ENCODE results near the gene CPA5. TPM values are rescaled to one million over a fixed set of nuclear protein-coding genes. Genes with fewer than 3 reads are reported as not detected.

Gene CPA5
- total RNA-seq, 1 donor from 2014 or later, result not detected

GRCh38 chr7:130332259-130333053 lies 12.2 kb upstream of the CPA5 start:
- no peak for DNase-seq (ENCODE audit: low spot score in 2 of 2)
- no peak for FAIRE-seq

GRCh38 chr7:130333832-130334231 lies 10.8 kb upstream of the CPA5 start:
- FAIRE-seq, result no peak
- no peak for DNase-seq (ENCODE audit: low spot score in 2 of 2)

- no peak for DNase-seq (ENCODE audit: low spot score in 2 of 2)
- no peak for FAIRE-seq
These were observed 10.3 kb upstream of the CPA5 start for GRCh38 chr7:130334274-130334673.

- no peak for DNase-seq (ENCODE audit: low spot score in 2 of 2)
These were observed 7.1 kb upstream of the CPA5 start for GRCh38 chr7:130337410-130337971.

GRCh38 chr7:130338233-130338632 lies 6.4 kb upstream of the CPA5 start:
- FAIRE-seq (no peak), DNase-seq (ENCODE audit: low spot score in 2 of 2) (no peak)

More at GRCh38 chr7:130337410-130337971, 7.1 kb upstream of the CPA5 start:
- FAIRE-seq, result no peak

GRCh38 chr7:130341882-130342281 lies 2.7 kb upstream of the CPA5 start:
- FAIRE-seq, result no peak

GRCh38 chr7:130342701-130343380 lies 1.8 kb upstream of the CPA5 start:
- FAIRE-seq (no peak), DNase-seq (ENCODE audit: low spot score in 2 of 2) (no peak)

More at GRCh38 chr7:130341882-130342281, 2.7 kb upstream of the CPA5 start:
- no peak for DNase-seq (ENCODE audit: low spot score in 2 of 2)

DNA sequence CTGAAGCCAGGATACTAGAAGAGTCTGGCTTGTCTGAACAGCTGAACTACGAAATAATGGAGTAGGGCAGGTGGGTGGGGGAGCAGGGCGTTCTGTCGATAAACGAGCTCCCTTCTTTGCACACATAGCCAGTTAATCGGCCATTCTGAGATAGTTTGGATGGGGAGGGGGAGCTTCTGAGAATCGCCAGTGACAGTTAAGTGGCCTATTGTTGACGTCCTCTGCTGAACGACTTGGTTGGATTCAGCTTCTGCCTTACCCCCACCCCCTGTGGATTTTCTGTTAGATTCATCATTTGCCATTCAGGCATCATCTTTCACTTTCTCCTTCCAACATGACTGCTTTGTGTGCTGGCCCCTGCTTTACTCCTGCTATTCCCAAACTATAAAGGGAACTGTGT lies 520 bp downstream of the CPA5 start:
- DNase-seq (ENCODE audit: low spot score in 2 of 2) (no peak), FAIRE-seq (no peak)

GRCh38 chr7:130345725-130346124 lies 1.1 kb downstream of the CPA5 start:
- FAIRE-seq (no peak), DNase-seq (ENCODE audit: low spot score in 2 of 2) (no peak)

- no peak for DNase-seq (ENCODE audit: low spot score in 2 of 2)
- FAIRE-seq, result no peak
These were observed 1.7 kb downstream of the CPA5 start for GRCh38 chr7:130346177-130346905.

GRCh38 chr7:130346941-130347340 lies 2.3 kb downstream of the CPA5 start:
- no peak for FAIRE-seq
- DNase-seq (ENCODE audit: low spot score in 2 of 2), result no peak

- DNase-seq (ENCODE audit: low spot score in 2 of 2) (no peak), FAIRE-seq (no peak)
These were observed 5.5 kb downstream of the CPA5 start for GRCh38 chr7:130349911-130350782.

DNA sequence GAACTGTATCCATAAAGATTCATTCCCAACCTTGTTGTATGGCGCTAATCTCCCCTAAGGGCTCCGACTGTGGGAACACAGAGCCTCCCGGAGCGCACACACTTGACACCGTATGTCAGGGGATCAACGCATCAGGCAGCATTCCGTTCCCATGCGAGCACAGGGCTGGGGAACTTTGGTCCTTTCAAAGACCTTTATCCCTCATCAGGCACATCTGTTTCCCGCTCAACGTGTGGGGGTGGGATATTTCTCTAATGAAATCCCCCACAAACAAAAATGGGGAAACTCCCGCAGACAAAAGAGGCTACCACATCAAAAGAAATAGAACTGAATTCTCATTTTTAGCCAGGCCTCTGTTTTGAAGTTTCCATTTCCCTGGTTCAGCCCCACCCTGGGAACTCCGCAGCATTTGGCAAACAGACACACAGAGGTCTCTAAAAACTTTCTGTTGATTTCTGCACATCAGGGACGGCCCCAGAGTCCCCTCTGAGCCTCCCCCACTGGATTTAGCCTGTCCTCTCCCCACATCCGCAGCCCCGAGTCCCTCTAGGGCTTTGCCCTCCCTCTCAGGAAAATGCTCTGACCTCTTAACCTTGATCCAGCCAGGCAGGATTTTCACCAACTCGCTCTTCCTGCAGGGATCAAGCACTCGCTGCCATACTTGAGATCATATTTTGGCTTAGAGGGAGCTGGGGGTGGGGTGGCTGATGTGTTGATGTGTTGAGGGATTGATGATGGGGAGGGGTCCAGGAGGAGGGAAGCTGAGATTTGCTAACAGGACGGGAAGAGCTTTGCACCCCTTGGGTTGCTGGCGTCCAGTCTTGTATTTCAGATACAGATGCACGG lies 6.6 kb downstream of the CPA5 start:
- FAIRE-seq, result no peak

GRCh38 chr7:130351791-130352090 lies 7.1 kb downstream of the CPA5 start:
- DNase-seq (ENCODE audit: low spot score in 2 of 2) (no peak), FAIRE-seq (no peak)

More for the DNA sequence above, 6.6 kb downstream of the CPA5 start:
- DNase-seq (ENCODE audit: low spot score in 2 of 2), result no peak

DNA sequence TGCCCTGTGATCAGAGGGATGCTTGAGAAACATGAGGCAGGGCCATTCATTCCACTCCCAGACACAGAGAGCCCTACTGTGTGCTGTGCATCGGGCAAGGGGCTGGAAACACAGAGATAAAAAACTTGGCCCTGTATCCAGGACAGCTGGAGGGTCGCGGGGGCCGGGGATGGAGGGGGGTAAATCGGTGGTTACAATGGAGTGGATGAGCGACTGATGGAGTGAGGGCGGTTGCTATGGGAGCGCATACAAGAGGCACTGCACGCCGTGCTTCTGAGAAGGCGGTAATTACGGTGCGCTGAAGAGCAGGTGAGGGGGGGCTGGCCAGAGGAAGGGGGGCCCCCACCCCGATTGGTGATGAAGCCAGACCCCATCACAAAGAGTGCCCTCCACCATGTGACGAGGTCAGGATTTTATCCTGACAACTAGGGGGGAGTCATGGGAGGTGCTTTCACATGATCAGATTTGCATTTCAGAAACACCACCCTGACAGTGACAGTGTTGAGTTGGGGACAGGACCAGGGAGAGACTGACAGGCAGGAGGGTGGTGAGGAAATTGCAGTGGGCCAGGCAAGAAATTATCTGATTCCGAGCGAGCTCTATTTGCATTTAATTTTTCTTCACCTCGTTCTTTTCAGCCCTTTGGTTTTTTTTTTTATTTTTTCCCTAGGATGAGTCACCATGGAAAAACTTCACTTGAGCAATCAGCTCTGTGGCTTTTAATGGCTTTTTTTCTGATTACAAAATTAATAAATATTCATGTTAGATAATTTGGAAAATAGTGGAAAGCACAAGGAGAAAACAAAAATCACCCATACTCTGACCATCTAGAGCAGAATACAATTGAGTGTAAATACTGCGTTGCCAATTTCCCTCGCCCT lies 7.8 kb downstream of the CPA5 start:
- no peak for DNase-seq (ENCODE audit: low spot score in 2 of 2)
- FAIRE-seq, result no peak

DNA sequence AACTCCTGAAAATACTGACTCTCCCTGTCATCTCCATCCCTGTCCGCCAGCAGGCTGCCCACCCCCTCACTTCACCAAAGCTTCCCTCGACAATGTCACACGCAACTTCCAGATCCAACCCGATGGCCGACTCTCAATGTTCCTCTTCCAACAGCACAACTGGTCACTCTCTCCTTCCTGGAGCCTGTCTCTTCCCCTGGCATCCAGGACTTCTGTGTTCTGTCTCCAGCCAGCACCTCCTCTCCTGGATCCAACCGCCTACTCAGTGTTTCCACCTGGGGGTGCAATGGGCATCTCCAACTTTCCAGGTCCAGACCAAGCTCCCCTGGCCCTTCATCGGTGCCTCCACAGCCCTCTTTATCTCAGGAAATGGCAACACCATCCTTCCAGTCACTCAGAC lies 8.6 kb downstream of the CPA5 start:
- DNase-seq (ENCODE audit: low spot score in 2 of 2) (no peak), FAIRE-seq (no peak)

- DNase-seq (ENCODE audit: low spot score in 2 of 2) (no peak), FAIRE-seq (no peak)
These were observed 11.7 kb downstream of the CPA5 start for GRCh38 chr7:130356121-130356875.

Measured in frontal cortex (tissue), 4 donors.